ENCODE data around the gene RAB6D.
"Not testable (repeated sequence)": the region's sequence is repeated elsewhere in the genome, so short reads cannot be mapped to it uniquely, and the experiment has no call there.

Gene RAB6D

GRCh38 chr2:131365452-131365851, 1.5 kb upstream of the RAB6D start:
- DNase-seq = no peak

GRCh38 chr2:131363213-131363612, 755 bp downstream of the RAB6D start:
- DNase-seq = not testable (repeated sequence)

GRCh38 chr2:131361773-131362172, 2.2 kb downstream of the RAB6D start:
- DNase-seq = not testable (repeated sequence)

- not testable (repeated sequence) for DNase-seq
Measured at GRCh38 chr2:131353167-131353697, 10.7 kb downstream of the RAB6D start.

GRCh38 chr2:131349021-131349420, 14.9 kb downstream of the RAB6D start:
- no peak for DNase-seq

GRCh38 chr2:131347035-131347434, 16.9 kb downstream of the RAB6D start:
- DNase-seq = not testable (repeated sequence)

- DNase-seq = not testable (repeated sequence)
Measured at GRCh38 chr2:131339307-131339706, 24.7 kb downstream of the RAB6D start.

- peak; percentile 7 for DNase-seq
Measured at GRCh38 chr2:131335319-131335718, 28.6 kb downstream of the RAB6D start.

- not testable (repeated sequence) for DNase-seq
Measured at GRCh38 chr2:131332709-131333108, 31.3 kb downstream of the RAB6D start.

- DNase-seq = not testable (repeated sequence)
Measured at GRCh38 chr2:131331000-131331399, 33.0 kb downstream of the RAB6D start.

GRCh38 chr2:131322209-131322608, 41.8 kb downstream of the RAB6D start:
- no peak for DNase-seq

- not testable (repeated sequence) for DNase-seq
Measured at GRCh38 chr2:131321344-131321743, 42.6 kb downstream of the RAB6D start.

- DNase-seq = not testable (repeated sequence)
Measured at GRCh38 chr2:131311001-131311400, 53.0 kb downstream of the RAB6D start.
